ENCODE data around the gene FRK.

FRK gene

GRCh38 chr6:116015561-116015960 lies 45.1 kb downstream of the FRK start:
- Histone ChIP-seq H3K27me3 (ENCODE audit: control insufficient read depth, insufficient read depth, low read length) (no peaks in the 10 kb centered on the region), H3K9ac (ENCODE audit: low read length) (no peak overlapping the region), H3K9me3 (ENCODE audit: control insufficient read depth, low read depth, low read length) (no peaks in the 10 kb centered on the region), H3K4me1 (ENCODE audit: control insufficient read depth, low read depth, low read length) (no peaks in the 10 kb centered on the region), H3K4me3 (ENCODE audit: low read length) (no peak overlapping the region), H3K27ac (ENCODE audit: low read length) (no peak overlapping the region), H3K36me3 (ENCODE audit: control insufficient read depth, low read depth, low read length) (no peaks in the 10 kb centered on the region)

DNA sequence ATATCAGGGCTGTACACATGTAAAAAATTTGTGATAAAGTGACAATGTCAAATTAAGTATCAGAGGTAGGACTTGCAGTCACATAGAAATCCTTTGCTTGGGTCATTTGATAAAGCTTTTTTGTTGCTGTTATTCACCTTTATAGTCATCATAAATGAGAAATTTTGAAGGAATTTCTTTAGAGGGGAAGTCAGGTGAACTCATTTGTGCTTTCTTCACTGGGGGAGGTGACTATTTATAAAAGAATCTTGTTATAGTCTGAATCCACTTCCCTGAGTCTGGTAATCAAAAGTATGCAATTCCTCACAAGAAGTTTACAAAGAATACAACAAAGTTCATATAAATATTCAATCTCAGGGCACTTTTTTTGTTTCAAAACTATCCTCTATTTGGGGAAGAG lies 47.7 kb downstream of the FRK start:
- no peak overlapping the region for H3K27ac ChIP-seq (ENCODE audit: low read length)
- H3K36me3 ChIP-seq (ENCODE audit: control insufficient read depth, low read depth, low read length) = no peaks in the 10 kb centered on the region
- H3K9me3 ChIP-seq (ENCODE audit: control insufficient read depth, low read depth, low read length) = no peaks in the 10 kb centered on the region
- no peaks in the 10 kb centered on the region for H3K4me1 ChIP-seq (ENCODE audit: control insufficient read depth, low read depth, low read length)
- no peak overlapping the region for H3K4me3 ChIP-seq (ENCODE audit: low read length)
- H3K27me3 ChIP-seq (ENCODE audit: control insufficient read depth, insufficient read depth, low read length) = no peaks in the 10 kb centered on the region
- H3K9ac ChIP-seq (ENCODE audit: low read length) = no peak overlapping the region

- Histone ChIP-seq H3K9ac (ENCODE audit: low read length) (no peak overlapping the region), H3K4me3 (ENCODE audit: low read length) (no peak overlapping the region), H3K27me3 (ENCODE audit: control insufficient read depth, insufficient read depth, low read length) (no peaks in the 10 kb centered on the region), H3K36me3 (ENCODE audit: control insufficient read depth, low read depth, low read length) (no peaks in the 10 kb centered on the region), H3K4me1 (ENCODE audit: control insufficient read depth, low read depth, low read length) (no peaks in the 10 kb centered on the region), H3K27ac (ENCODE audit: low read length) (no peak overlapping the region), H3K9me3 (ENCODE audit: control insufficient read depth, low read depth, low read length) (no peaks in the 10 kb centered on the region)
These were observed 48.2 kb downstream of the FRK start for GRCh38 chr6:116012471-116012949.

GRCh38 chr6:116011520-116011919 lies 49.2 kb downstream of the FRK start:
- Histone ChIP-seq H3K9me3 (ENCODE audit: control insufficient read depth, low read depth, low read length) (no peaks in the 10 kb centered on the region), H3K27me3 (ENCODE audit: control insufficient read depth, insufficient read depth, low read length) (no peaks in the 10 kb centered on the region), H3K36me3 (ENCODE audit: control insufficient read depth, low read depth, low read length) (no peaks in the 10 kb centered on the region), H3K9ac (ENCODE audit: low read length) (no peak overlapping the region), H3K4me3 (ENCODE audit: low read length) (no peak overlapping the region), H3K4me1 (ENCODE audit: control insufficient read depth, low read depth, low read length) (no peaks in the 10 kb centered on the region), H3K27ac (ENCODE audit: low read length) (no peak overlapping the region)

- no peaks in the 10 kb centered on the region for H3K9me3 ChIP-seq (ENCODE audit: control insufficient read depth, low read depth, low read length)
- no peaks in the 10 kb centered on the region for H3K27me3 ChIP-seq (ENCODE audit: control insufficient read depth, insufficient read depth, low read length)
- H3K4me1 ChIP-seq (ENCODE audit: control insufficient read depth, low read depth, low read length) = no peaks in the 10 kb centered on the region
- no peak overlapping the region for H3K27ac ChIP-seq (ENCODE audit: low read length)
- no peak overlapping the region for H3K9ac ChIP-seq (ENCODE audit: low read length)
- no peaks in the 10 kb centered on the region for H3K36me3 ChIP-seq (ENCODE audit: control insufficient read depth, low read depth, low read length)
- H3K4me3 ChIP-seq (ENCODE audit: low read length) = no peak overlapping the region
These were observed 49.8 kb downstream of the FRK start for GRCh38 chr6:116010790-116011401.

GRCh38 chr6:116010386-116010785 lies 50.3 kb downstream of the FRK start:
- Histone ChIP-seq H3K36me3 (ENCODE audit: control insufficient read depth, low read depth, low read length) (no peaks in the 10 kb centered on the region), H3K27ac (ENCODE audit: low read length) (no peak overlapping the region), H3K27me3 (ENCODE audit: control insufficient read depth, insufficient read depth, low read length) (no peaks in the 10 kb centered on the region), H3K9me3 (ENCODE audit: control insufficient read depth, low read depth, low read length) (no peaks in the 10 kb centered on the region), H3K9ac (ENCODE audit: low read length) (no peak overlapping the region), H3K4me3 (ENCODE audit: low read length) (no peak overlapping the region), H3K4me1 (ENCODE audit: control insufficient read depth, low read depth, low read length) (no peaks in the 10 kb centered on the region)

DNA sequence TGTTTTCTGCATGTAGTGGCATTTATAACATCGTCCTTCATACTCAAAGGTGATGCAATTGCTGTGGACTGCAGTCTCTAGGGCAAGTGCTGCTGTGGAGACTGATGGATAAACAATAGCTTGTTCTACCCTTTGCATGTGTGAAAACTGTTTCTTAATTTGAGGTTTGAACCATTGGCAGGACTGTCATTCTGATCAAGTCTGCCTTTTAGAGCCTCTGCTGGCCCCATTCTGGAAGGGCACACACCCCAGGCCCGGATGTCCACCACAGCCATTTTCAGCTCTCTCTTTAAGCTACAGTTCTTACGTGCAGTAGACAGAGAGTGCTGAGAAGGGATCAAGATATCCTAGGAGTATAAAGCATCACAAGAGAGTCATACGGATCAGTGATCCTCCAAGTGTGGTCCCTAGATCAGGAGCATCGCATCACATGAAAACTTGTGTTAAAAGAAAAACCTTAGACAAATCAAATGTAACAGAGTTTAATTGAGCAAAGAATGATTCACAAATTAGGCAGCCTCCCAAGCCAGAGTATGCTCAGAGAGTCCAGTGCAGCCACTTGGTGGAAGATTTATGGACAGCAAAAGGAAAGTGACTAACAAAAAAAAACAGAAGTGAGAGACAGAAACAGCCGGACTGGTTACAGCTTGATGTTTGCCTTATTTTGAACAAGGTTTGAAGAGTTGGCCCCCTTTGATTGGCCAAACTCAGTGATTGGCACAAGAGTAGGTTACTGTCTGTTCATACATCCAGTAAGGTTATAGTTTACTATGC lies 52.0 kb downstream of the FRK start:
- Histone ChIP-seq H3K27ac (ENCODE audit: low read length) (no peak overlapping the region), H3K4me3 (ENCODE audit: low read length) (no peak overlapping the region), H3K9ac (ENCODE audit: low read length) (no peak overlapping the region), H3K9me3 (ENCODE audit: control insufficient read depth, low read depth, low read length) (no peaks in the 10 kb centered on the region), H3K36me3 (ENCODE audit: control insufficient read depth, low read depth, low read length) (no peaks in the 10 kb centered on the region), H3K4me1 (ENCODE audit: control insufficient read depth, low read depth, low read length) (no peaks in the 10 kb centered on the region), H3K27me3 (ENCODE audit: control insufficient read depth, insufficient read depth, low read length) (no peaks in the 10 kb centered on the region)

- H3K36me3 ChIP-seq (ENCODE audit: control insufficient read depth, low read depth, low read length) = no peaks in the 10 kb centered on the region
- no peak overlapping the region for H3K9ac ChIP-seq (ENCODE audit: low read length)
- H3K4me3 ChIP-seq (ENCODE audit: low read length) = no peak overlapping the region
- H3K9me3 ChIP-seq (ENCODE audit: control insufficient read depth, low read depth, low read length) = no peaks in the 10 kb centered on the region
- H3K27me3 ChIP-seq (ENCODE audit: control insufficient read depth, insufficient read depth, low read length) = no peaks in the 10 kb centered on the region
- no peak overlapping the region for H3K27ac ChIP-seq (ENCODE audit: low read length)
- H3K4me1 ChIP-seq (ENCODE audit: control insufficient read depth, low read depth, low read length) = no peaks in the 10 kb centered on the region
These were observed 55.6 kb downstream of the FRK start for GRCh38 chr6:116004841-116005815.

GRCh38 chr6:116003668-116004067 lies 57.0 kb downstream of the FRK start:
- H3K4me1 ChIP-seq (ENCODE audit: control insufficient read depth, low read depth, low read length) = no peaks in the 10 kb centered on the region
- no peak overlapping the region for H3K4me3 ChIP-seq (ENCODE audit: low read length)

DNA sequence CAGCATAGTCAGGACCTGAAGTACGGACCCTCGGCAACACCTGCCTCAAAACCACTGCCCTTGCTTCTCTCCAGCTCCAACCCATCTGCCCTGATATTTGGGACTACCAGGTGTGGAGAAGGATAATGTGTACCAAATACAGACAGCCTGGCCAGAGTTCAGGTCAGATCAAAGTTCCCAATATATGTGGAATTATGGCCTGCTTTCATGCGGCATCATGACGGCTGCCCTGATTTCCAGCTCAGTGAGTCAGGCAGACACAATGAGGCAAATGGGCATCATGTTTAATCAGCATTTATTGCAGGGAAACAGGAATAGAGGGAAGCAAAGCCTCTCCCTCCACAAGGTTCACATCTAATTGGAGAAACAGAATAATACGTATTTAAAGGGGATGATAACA lies 57.9 kb downstream of the FRK start:
- H3K27me3 ChIP-seq (ENCODE audit: control insufficient read depth, insufficient read depth, low read length) = no peaks in the 10 kb centered on the region
- no peaks in the 10 kb centered on the region for H3K36me3 ChIP-seq (ENCODE audit: control insufficient read depth, low read depth, low read length)
- H3K9ac ChIP-seq (ENCODE audit: low read length) = no peak overlapping the region
- no peak overlapping the region for H3K4me3 ChIP-seq (ENCODE audit: low read length)
- no peaks in the 10 kb centered on the region for H3K9me3 ChIP-seq (ENCODE audit: control insufficient read depth, low read depth, low read length)
- no peak overlapping the region for H3K27ac ChIP-seq (ENCODE audit: low read length)
- H3K4me1 ChIP-seq (ENCODE audit: control insufficient read depth, low read depth, low read length) = no peaks in the 10 kb centered on the region

More at GRCh38 chr6:116003668-116004067, 57.0 kb downstream of the FRK start:
- H3K9me3 ChIP-seq (ENCODE audit: control insufficient read depth, low read depth, low read length) = no peaks in the 10 kb centered on the region
- no peak overlapping the region for H3K9ac ChIP-seq (ENCODE audit: low read length)
- no peaks in the 10 kb centered on the region for H3K27me3 ChIP-seq (ENCODE audit: control insufficient read depth, insufficient read depth, low read length)
- no peak overlapping the region for H3K27ac ChIP-seq (ENCODE audit: low read length)
- H3K36me3 ChIP-seq (ENCODE audit: control insufficient read depth, low read depth, low read length) = no peaks in the 10 kb centered on the region

- H3K36me3 ChIP-seq (ENCODE audit: control insufficient read depth, low read depth, low read length) = no peaks in the 10 kb centered on the region
- no peak overlapping the region for H3K9ac ChIP-seq (ENCODE audit: low read length)
- no peaks in the 10 kb centered on the region for H3K9me3 ChIP-seq (ENCODE audit: control insufficient read depth, low read depth, low read length)
- no peak overlapping the region for H3K27ac ChIP-seq (ENCODE audit: low read length)
- H3K4me1 ChIP-seq (ENCODE audit: control insufficient read depth, low read depth, low read length) = no peaks in the 10 kb centered on the region
- H3K27me3 ChIP-seq (ENCODE audit: control insufficient read depth, insufficient read depth, low read length) = no peaks in the 10 kb centered on the region
- H3K4me3 ChIP-seq (ENCODE audit: low read length) = no peak overlapping the region
These were observed 61.5 kb downstream of the FRK start for GRCh38 chr6:115999235-115999634.

Measured in iPS-18a (cell line).